GM19468 (cell line): Measurements from ENCODE around the gene WDR20.

Experiments used
- ATAC-seq: cut with Tn5 transposase; IDR thresholded peaks from one replicate; pipeline ENCODE4 v1.9.1; 2021; ENCODE audit warnings: mild to moderate bottlenecking, moderate library complexity, moderate number of reproducible peaks; ENCODE audit not compliant: unreplicated experiment; ENCODE audit errors: extremely low read depth

Gene WDR20

DNA sequence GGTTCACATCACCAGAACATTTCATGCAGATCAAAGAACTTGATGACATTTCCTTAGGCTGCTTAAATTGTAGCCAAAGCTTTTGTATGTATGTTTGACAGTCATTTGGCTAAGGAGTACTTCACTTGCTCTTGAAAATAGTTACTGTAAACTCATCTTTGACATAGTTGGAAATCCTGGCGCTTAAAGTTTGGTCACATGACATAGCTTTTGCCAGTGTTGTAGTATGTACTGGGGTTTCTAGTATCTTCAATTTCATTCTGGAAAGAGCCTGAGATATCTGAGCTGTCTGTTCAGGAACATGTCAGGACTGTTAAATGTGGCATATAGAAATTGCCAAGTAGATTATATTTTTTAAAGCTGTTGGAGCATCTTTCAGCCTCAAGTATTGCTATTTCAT, 55.7 kb downstream of the WDR20 start:
- no peak for ATAC-seq

GRCh38 chr14:102196039-102196901, 56.6 kb downstream of the WDR20 start:
- no peak for ATAC-seq

- ATAC-seq = no peak
These were observed 57.2 kb downstream of the WDR20 start for GRCh38 chr14:102196902-102197230.

DNA sequence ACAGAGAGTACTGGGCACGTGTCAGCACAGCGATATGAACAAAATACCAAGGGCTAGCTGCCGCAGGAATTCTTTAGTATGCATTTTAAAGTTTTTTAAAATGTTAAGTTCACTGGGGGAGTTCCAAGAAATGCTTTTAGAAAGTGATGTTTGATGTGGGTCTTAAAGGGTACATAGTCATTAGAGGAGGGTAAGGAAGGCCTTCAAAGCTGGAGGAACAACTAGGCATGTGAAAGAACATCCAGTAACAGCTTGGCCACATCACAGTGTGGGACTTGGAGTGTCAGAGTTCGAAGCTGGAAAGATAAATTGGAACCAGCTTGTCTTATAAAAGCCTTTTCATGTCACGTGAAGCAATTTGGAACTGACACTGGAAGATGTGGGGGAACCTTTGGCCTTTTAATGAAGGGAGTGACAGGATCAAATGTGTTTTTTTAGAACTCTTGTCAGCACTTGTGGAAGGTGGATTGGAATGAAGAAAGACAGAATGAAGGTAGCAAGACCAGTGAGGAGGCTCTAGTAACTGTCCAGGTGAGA, 57.7 kb downstream of the WDR20 start:
- ATAC-seq = no peak

GRCh38 chr14:102200690-102201352, 61.1 kb downstream of the WDR20 start:
- ATAC-seq = no peak

DNA sequence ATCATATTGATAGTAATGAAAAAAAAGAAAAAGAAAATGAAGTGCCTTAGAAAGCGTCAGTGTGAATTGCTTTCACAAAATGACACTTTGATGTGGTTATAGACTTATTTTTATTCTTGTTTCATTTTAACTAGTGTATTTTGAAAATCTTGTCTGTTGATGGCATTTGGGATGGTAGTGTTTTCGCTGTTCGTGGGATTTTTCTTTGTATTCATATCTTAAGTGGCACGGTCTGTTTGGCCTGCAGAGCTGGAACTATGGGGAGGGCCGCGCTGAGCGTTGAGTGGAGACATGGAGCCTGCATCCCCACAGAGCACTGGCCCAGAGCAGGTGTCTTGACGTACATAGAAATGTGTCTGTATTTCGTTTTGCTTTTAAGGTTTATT, 61.6 kb downstream of the WDR20 start:
- ATAC-seq = no peak

GRCh38 chr14:102201776-102202175, 62.1 kb downstream of the WDR20 start:
- no peak for ATAC-seq

- no peak for ATAC-seq
These were observed 63.2 kb downstream of the WDR20 start for GRCh38 chr14:102202944-102203343.

GRCh38 chr14:102203382-102203781, 63.7 kb downstream of the WDR20 start:
- no peak for ATAC-seq

GRCh38 chr14:102205560-102205959, 65.9 kb downstream of the WDR20 start:
- no peak for ATAC-seq

DNA sequence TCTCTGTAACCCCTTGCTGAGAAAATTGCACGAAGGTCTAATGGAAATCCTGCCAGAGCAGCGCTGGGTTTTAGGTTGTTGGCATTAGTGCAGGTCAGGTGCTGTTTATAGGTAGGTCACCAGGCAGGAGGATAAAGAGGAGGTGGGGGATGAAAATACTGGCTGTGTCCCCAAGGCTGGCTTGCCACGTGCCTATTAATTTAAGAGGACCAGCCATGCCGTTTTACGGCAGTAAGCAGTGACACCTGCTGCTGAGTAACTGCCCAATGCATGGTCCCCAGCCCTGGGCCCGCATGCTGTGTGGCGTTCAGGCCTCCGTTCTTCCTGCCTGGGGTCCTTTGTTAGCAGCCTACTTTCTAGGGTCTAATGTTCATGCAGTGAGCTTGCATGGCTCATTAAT, 67.2 kb downstream of the WDR20 start:
- ATAC-seq = no peak

DNA sequence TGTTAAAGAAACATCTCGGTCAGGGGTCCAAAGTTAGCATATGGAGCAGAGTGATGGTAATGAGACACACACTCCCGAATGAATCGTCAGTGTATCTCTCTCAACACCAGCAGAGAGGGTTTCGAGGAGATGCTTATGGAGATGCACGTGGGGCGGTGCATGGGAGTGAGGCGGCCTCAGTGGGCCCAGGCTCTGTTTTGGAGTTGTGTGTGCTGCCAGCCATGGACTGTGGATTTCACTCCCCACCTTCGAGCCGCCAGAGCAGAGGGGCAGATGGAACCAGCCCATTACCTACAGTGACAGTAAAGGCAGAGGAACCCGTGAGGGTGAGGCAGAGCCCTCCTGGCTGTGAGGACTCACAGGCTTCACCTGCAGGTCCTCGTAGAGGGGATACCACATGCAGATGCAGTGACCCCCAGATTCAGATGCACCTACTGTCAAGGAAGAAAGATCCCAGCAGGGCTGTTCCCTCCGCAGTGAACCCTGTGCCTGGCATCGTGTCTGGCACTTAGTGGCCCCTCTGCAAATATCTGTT, 68.2 kb downstream of the WDR20 start:
- no peak for ATAC-seq

DNA sequence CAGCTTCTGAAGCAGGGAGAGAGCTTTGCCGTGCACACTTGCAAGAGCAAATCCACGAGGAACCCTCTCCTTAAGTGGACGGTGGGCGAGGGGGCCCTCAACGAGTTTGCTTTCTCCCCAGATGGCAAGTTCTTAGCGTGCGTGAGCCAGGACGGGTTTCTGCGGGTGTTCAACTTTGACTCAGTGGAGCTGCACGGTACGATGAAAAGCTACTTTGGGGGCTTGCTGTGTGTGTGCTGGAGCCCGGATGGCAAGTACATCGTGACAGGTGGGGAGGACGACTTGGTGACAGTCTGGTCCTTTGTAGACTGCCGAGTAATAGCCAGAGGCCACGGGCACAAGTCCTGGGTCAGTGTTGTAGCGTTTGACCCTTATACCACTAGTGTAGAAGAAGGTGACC, 69.0 kb downstream of the WDR20 start:
- no peak for ATAC-seq

DNA sequence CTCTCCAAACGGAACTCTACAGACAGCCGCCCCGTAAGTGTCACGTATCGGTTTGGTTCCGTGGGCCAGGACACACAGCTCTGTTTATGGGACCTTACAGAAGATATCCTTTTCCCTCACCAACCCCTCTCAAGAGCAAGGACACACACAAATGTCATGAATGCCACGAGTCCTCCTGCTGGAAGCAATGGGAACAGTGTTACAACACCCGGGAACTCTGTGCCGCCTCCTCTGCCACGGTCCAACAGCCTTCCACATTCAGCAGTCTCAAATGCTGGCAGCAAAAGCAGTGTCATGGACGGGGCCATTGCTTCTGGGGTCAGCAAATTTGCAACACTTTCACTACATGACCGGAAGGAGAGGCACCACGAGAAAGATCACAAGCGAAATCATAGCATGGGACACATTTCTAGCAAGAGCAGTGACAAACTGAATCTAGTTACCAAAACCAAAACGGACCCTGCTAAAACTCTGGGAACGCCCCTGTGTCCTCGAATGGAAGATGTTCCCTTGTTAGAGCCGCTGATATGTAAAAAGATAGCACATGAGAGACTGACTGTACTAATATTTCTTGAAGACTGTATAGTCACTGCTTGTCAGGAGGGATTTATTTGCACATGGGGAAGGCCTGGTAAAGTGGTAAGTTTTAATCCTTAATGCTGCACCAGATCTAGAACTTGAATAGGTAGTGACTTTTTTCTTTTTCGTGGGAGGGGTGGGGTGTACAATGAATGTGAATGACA, 69.7 kb downstream of the WDR20 start:
- ATAC-seq = no peak

DNA sequence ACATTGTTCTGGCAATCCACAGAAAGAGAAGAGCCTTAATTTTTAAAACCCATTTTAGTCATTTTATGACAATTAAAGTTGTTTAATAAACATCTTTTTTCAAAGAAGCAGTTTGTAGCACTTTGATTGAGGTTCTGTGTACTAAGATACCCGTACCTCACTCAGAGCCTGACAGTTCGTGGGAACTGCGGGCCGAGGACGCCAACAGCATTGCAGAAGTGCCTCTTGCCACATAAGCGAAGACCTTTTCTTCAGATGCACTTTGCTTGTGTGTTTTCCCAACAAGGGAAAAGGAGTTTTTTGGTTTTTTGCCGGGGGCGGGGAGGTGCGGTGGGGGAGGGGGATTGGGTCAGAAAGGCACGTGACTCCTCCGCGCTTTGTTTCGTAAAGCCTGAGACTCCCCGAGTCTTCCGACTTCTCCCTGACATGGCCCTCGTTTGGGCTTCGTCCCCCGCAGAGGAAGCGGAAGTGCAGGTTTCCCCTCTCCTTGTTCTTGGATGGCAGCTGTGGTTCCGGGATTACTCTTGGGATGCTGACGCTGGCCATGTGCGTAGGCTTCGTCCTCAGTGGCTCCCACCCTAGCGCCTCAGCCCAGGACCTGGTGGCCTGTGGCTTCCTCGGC, 70.8 kb downstream of the WDR20 start:
- ATAC-seq = no peak

DNA sequence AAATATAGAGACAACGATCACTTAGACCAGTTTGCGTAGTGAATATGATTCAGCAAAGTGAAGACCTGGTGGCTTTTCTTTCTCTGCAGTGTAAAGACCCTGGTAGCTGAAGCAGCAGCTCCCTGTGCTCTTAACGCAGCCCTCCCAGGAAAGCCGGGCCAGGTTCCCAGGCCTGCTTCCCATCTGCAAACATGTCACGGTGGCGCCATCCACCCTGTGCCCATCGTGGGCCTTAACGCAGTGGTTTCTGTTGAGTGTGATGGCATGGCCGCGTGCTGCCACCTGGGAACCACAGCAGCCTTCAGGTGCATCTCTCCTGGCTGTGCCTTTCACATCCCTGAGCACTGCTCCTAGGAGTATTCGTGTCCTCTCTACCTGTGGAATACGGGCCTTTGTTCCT, 71.5 kb downstream of the WDR20 start:
- ATAC-seq = no peak

DNA sequence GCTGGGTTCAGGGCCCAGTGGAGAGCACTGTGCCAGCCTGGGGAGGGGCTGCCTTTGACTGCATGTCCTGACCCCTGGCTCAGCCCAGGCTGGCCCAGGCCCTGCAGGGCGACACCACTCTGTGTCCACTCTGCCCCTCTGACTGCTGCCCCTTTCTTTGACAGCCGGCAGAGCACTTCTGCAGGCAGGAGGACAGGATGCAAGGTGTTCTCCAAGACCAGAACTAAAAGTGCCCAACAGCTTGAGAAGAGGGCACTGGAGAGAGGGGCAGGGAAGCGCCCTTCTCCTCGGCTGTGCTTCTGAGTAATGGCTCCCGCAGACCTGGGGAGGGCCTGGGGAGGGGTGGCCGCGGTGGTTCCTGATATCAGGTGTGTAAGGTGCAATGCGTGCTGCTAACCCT, 72.7 kb downstream of the WDR20 start:
- no peak for ATAC-seq

DNA sequence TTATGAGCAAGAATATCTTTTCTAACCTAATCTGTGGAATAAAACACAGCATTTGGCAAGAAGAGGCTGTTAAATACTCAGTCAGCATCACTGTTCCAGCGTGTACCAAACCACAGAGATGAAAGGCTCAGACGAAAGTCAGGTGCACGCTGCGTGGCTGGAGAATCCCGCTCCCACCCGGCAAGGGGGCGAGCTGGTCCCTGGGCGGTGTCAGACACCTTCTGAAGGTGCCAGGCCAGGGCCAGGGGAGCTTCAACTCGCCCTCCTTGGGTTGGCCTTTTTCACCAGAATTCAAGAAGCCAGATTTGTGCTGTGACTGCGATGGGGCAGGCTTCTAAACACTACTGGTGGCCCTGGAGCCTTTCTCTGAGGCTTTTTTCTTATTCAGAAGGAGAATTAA, 73.1 kb downstream of the WDR20 start:
- ATAC-seq = no peak

- no peak for ATAC-seq
These were observed 73.8 kb downstream of the WDR20 start for GRCh38 chr14:102213470-102213869.

DNA sequence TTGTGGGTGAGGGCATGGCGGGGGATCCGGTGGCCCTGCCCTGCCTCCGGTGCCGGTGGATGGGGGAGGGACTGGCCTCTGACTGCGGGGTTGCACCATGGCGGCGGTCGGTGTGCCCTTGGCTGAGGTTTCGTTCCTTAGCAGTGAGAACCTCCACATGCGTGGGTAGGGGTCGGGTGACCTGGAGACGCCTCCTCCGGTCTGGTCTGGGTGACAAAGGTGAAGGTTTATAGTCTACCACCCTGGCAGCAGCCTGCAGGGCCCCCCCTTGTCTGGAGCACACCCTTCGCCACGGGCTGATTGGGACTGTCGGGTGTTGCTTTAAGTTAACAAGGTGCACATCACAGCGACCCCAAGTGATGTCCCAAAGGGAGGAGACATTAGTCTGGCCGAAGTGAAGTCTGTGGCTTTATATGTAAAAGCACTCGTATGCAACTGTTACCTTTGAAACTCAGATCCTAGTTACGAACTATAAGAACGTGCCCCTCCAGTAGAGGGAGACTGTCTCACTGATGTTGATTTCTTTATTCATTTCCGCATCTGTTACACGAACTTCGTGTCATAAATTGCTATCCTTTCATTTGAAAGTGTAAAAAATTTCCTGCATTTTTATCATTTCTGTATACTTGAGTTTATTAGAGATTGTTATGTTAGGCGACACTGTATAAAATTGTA, 74.4 kb downstream of the WDR20 start:
- ATAC-seq = no peak
